ENCODE data around the gene TSC22D2.

Gene TSC22D2

GRCh38 chr3:150422907-150423306, 14.8 kb downstream of the TSC22D2 start:
- H3K27ac ChIP-seq = no peak overlapping the region; the same call in 1 of the 2 replicates
- no peak overlapping the region for H3K9ac ChIP-seq (ENCODE audit: insufficient read length)
- peaks cover 47% of the 10 kb centered on the region; the same call in 1 of the 2 replicates for H3K36me3 ChIP-seq (ENCODE audit: insufficient read depth, low read length)
- H3K4me3 ChIP-seq = no peak overlapping the region
- H3K9me3 ChIP-seq (ENCODE audit: low read depth, low read length) = no peaks in the 10 kb centered on the region
- TF ChIP-seq EZH2 (IDR thresholded peaks at IDR 0.05) (no peak), FOXP2 (optimal IDR thresholded peaks at IDR 0.05; ENCODE audit: control extremely low read depth, extremely low read length, insufficient read depth) (no peak), POLR2AphosphoS5 (IDR thresholded peaks at IDR 0.05; ENCODE audit: borderline replicate concordance, low read depth, low read length) (no peak)
- DNase-seq (ENCODE audit: low read depth, low spot score) = no peak

- no peaks in the 10 kb centered on the region for H3K9me3 ChIP-seq (ENCODE audit: low read depth, low read length)
- H3K4me3 ChIP-seq = no peak overlapping the region
- no peak overlapping the region for H3K27ac ChIP-seq
- no peak overlapping the region for H3K9ac ChIP-seq (ENCODE audit: insufficient read length)
- no peak for TF ChIP-seq EZH2 (IDR thresholded peaks at IDR 0.05)
- TF ChIP-seq FOXP2 (optimal IDR thresholded peaks at IDR 0.05; ENCODE audit: control extremely low read depth, extremely low read length, insufficient read depth) = no peak
- no peak for TF ChIP-seq POLR2AphosphoS5 (IDR thresholded peaks at IDR 0.05; ENCODE audit: borderline replicate concordance, low read depth, low read length)
- peaks cover 56% of the 10 kb centered on the region; the same call in 1 of the 2 replicates for H3K36me3 ChIP-seq (ENCODE audit: insufficient read depth, low read length)
- no peak for DNase-seq (ENCODE audit: low read depth, low spot score)
Measured at GRCh38 chr3:150423761-150424160, 15.7 kb downstream of the TSC22D2 start.

GRCh38 chr3:150426292-150426691, 18.2 kb downstream of the TSC22D2 start:
- Histone ChIP-seq H3K27ac (no peak overlapping the region), H3K4me3 (no peak overlapping the region), H3K36me3 (ENCODE audit: insufficient read depth, low read length) (peaks cover 67% of the 10 kb centered on the region), H3K9ac (ENCODE audit: insufficient read length) (no peak overlapping the region), H3K9me3 (ENCODE audit: low read depth, low read length) (no peaks in the 10 kb centered on the region)
- no peak for TF ChIP-seq EZH2 (IDR thresholded peaks at IDR 0.05)
- no peak for TF ChIP-seq FOXP2 (optimal IDR thresholded peaks at IDR 0.05; ENCODE audit: control extremely low read depth, extremely low read length, insufficient read depth)
- TF ChIP-seq POLR2AphosphoS5 (IDR thresholded peaks at IDR 0.05; ENCODE audit: borderline replicate concordance, low read depth, low read length) = no peak
- no peak for DNase-seq (ENCODE audit: low read depth, low spot score)

GRCh38 chr3:150428562-150428961, 20.5 kb downstream of the TSC22D2 start:
- Histone ChIP-seq H3K36me3 (ENCODE audit: insufficient read depth, low read length) (peaks cover 52% of the 10 kb centered on the region), H3K27ac (no peak overlapping the region), H3K9me3 (ENCODE audit: low read depth, low read length) (no peaks in the 10 kb centered on the region), H3K9ac (ENCODE audit: insufficient read length) (no peak overlapping the region), H3K4me3 (no peak overlapping the region)
- TF ChIP-seq POLR2AphosphoS5 (IDR thresholded peaks at IDR 0.05; ENCODE audit: borderline replicate concordance, low read depth, low read length) (no peak), FOXP2 (optimal IDR thresholded peaks at IDR 0.05; ENCODE audit: control extremely low read depth, extremely low read length, insufficient read depth) (no peak)
- no peak for DNase-seq (ENCODE audit: low read depth, low spot score)

- Histone ChIP-seq H3K27ac (peak overlapping the region; percentile 23), H3K9ac (ENCODE audit: insufficient read length) (no peak overlapping the region), H3K4me3 (no peak overlapping the region), H3K36me3 (ENCODE audit: insufficient read depth, low read length) (peaks cover 38% of the 10 kb centered on the region), H3K9me3 (ENCODE audit: low read depth, low read length) (no peaks in the 10 kb centered on the region)
- TF ChIP-seq FOXP2 (optimal IDR thresholded peaks at IDR 0.05; ENCODE audit: control extremely low read depth, extremely low read length, insufficient read depth) (no peak), POLR2AphosphoS5 (IDR thresholded peaks at IDR 0.05; ENCODE audit: borderline replicate concordance, low read depth, low read length) (no peak), EZH2 (IDR thresholded peaks at IDR 0.05) (no peak)
- no peak for DNase-seq (ENCODE audit: low read depth, low spot score)
Measured at GRCh38 chr3:150429767-150430671, 21.9 kb downstream of the TSC22D2 start.

- Histone ChIP-seq H3K4me3 (no peak overlapping the region), H3K36me3 (ENCODE audit: insufficient read depth, low read length) (peaks cover 28% of the 10 kb centered on the region), H3K9me3 (ENCODE audit: low read depth, low read length) (no peaks in the 10 kb centered on the region), H3K9ac (ENCODE audit: insufficient read length) (no peak overlapping the region), H3K27ac (no peak overlapping the region)
- no peak for DNase-seq (ENCODE audit: low read depth, low spot score)
- no peak for TF ChIP-seq EZH2 (IDR thresholded peaks at IDR 0.05)
Measured at GRCh38 chr3:150433347-150433746, 25.2 kb downstream of the TSC22D2 start.

- Histone ChIP-seq H3K9me3 (ENCODE audit: low read depth, low read length) (no peaks in the 10 kb centered on the region), H3K4me3 (no peak overlapping the region), H3K9ac (ENCODE audit: insufficient read length) (no peak overlapping the region), H3K36me3 (ENCODE audit: insufficient read depth, low read length) (peaks cover 25% of the 10 kb centered on the region), H3K27ac (no peak overlapping the region)
- no peak for DNase-seq (ENCODE audit: low read depth, low spot score)
- no peak for TF ChIP-seq FOXP2 (optimal IDR thresholded peaks at IDR 0.05; ENCODE audit: control extremely low read depth, extremely low read length, insufficient read depth)
- TF ChIP-seq EZH2 (IDR thresholded peaks at IDR 0.05) = no peak
- no peak for TF ChIP-seq POLR2AphosphoS5 (IDR thresholded peaks at IDR 0.05; ENCODE audit: borderline replicate concordance, low read depth, low read length)
Measured at GRCh38 chr3:150434234-150434633, 26.1 kb downstream of the TSC22D2 start.

GRCh38 chr3:150436161-150436560, 28.1 kb downstream of the TSC22D2 start:
- peaks cover 20% of the 10 kb centered on the region for H3K36me3 ChIP-seq (ENCODE audit: insufficient read depth, low read length)
- H3K4me3 ChIP-seq = no peak overlapping the region
- TF ChIP-seq EZH2 (IDR thresholded peaks at IDR 0.05) (no peak), FOXP2 (optimal IDR thresholded peaks at IDR 0.05; ENCODE audit: control extremely low read depth, extremely low read length, insufficient read depth) (no peak), POLR2AphosphoS5 (IDR thresholded peaks at IDR 0.05; ENCODE audit: borderline replicate concordance, low read depth, low read length) (no peak)
- H3K9ac ChIP-seq (ENCODE audit: insufficient read length) = no peak overlapping the region
- no peak overlapping the region for H3K27ac ChIP-seq
- H3K9me3 ChIP-seq (ENCODE audit: low read depth, low read length) = no peaks in the 10 kb centered on the region
- no peak for DNase-seq (ENCODE audit: low read depth, low spot score)
